G401 (cell line): ENCODE results near the gene KBTBD2. TPM values are rescaled to one million over a fixed set of nuclear protein-coding genes. Genes with fewer than 3 reads are reported as not detected.
A peak's percentile ranks its signal among the peaks of the same experiment; 100 is the strongest.
"Not testable (repeated sequence)": the region's sequence is repeated elsewhere in the genome, so short reads cannot be mapped to it uniquely, and the experiment has no call there.

Source experiments
- DNase-seq: peaks from one replicate; pipeline ENCODE4 v3.0.0-alpha.2; 2015; ENCODE audit warnings: low spot score
- in situ Hi-C: cut with HindIII; loops from 2 replicates; pipeline ENCODE4 v1.10.0; 2016; ENCODE audit warnings: low sequenced_read_pairs, mixed read lengths
- total RNA-seq: library from RNA; depleted of rRNA; stranded (reverse); fragments of >200 nt; shearing (Covaris generic); gene quantifications from 2 replicates; pipeline ENCODE4 v1.2.3, GENCODE V29; 2014

Gene KBTBD2
- total RNA-seq, 1 experiment from 2014 or later, result 48.2 TPM

DNA sequence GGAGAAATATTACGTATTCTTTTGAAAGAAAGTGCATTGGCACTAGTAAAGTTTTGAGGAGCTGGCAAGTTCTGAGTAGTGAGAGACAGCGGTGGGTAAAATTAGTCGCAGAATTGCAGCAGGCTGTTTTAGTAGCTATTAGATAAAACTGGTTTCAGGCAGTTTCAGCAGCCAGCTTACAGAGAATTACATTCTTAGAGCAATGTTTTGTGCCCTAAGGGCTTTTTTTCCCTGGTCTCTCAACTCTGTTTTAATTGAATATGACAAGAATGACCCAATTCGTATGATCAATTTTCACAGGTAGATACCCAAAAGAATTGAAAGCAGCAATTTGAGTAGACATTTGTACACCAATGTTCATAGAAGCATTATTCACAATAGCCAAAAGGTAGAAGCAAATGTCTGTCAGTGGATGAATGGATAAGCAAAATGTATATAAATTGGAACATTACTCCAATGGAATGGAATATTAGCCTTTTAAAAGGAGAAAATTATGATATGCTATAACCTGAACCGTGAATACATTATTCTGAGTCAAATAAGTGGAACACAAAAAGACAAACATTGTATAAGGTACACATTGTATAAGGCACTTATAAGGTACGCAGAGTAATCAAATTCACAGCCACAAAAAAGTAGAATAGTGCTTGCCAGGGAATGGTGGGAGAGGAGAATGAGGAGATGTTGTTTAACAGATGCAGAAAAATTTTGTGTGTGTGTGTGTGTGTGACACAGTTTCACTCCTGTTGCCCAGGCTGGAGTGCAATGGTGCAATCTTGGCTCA, 5.2 kb upstream of the KBTBD2 start:
- no peak for DNase-seq
- in situ Hi-C loops, result no loop called here

DNA sequence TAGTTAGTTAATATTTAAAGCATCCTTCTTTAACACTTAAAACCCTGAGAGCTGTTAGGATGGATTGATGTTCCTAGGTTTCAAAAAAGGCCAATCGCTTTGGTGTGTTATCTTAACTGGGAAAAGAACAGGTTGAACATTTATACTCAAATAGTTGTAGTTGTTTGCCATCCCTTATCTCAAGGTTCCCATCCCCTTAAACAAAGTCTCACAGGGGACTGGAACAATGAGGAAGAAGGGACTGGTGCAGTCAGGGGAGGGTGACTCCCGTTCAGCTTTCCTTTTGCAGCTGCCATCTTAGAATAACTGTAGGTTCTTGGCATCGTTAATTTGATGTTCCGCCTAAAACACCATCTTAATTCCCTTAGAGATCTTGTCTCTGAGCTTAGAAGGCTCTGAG, 2.6 kb upstream of the KBTBD2 start:
- in situ Hi-C loops, result no loop called here
- DNase-seq, result no peak

DNA sequence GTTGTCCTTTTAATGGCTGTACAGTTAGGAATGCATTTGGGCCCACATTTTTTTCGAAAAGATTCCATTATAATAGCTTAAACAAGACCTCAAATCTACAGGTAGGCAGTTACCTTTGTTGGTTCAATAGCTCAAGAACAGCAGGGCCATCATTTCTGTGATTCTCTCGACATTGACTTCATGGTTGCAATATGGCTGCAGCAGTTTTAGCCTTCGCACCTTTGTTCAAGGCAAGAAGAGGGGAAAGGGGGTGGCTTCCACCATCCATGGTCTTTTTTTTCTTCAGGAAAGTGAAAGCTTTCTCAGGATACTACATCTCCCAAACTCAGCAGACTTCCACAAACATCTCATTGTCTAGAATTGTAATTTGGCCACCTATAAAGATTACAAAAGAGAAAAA, 2.2 kb upstream of the KBTBD2 start:
- in situ Hi-C loops, result no loop called here
- no peak for DNase-seq

DNA sequence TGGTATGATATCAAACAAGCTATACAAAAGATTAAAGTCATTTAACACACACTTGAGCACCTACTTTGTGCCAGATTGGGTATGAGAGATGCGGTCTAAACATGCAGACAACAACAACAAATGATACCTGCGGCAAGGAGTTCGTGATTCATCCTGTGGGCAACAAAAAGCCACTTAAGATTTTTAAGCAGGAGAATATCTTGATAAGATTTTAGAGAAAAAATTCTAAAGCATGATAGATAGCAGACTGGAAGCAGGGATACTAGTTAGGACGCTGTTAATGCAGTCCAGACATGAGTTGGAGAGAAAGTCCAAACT, 1.6 kb upstream of the KBTBD2 start:
- in situ Hi-C loops, result no loop called here
- no peak for DNase-seq

DNA sequence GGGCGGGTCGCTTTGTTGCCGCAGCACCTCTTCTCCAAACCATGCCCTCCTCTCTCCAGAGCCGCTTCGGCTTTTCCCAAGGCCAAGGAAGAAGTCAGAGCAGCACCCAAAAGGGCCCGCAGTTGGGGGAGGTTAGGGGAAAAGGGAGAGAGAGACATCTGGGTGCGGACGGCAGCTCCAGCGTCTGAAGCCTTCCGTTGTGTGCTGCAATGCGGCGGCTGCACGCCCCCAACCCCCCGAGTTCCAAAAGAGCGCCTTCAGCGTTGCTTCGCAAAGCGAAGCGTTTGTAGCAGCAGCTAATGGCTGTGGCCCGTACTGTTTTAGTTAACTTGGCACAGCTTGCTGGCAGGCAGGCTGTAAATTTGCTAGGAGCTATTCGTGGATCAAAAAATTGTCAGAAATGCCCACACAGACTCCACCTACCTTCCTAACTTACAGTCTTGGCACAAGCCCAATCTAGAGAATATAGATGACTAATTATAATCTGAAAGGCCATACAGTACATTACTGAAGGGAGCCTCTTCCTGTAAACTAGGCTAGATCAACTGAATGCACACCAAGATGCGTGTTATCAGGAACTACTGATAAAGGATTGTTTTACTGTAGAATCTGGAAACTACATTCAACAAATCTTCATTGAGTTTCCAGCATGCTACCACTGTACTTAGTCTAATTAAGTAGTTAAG, 1.1 kb upstream of the KBTBD2 start:
- in situ Hi-C loops, result no loop called here
- DNase-seq, result peak; percentile 63

DNA sequence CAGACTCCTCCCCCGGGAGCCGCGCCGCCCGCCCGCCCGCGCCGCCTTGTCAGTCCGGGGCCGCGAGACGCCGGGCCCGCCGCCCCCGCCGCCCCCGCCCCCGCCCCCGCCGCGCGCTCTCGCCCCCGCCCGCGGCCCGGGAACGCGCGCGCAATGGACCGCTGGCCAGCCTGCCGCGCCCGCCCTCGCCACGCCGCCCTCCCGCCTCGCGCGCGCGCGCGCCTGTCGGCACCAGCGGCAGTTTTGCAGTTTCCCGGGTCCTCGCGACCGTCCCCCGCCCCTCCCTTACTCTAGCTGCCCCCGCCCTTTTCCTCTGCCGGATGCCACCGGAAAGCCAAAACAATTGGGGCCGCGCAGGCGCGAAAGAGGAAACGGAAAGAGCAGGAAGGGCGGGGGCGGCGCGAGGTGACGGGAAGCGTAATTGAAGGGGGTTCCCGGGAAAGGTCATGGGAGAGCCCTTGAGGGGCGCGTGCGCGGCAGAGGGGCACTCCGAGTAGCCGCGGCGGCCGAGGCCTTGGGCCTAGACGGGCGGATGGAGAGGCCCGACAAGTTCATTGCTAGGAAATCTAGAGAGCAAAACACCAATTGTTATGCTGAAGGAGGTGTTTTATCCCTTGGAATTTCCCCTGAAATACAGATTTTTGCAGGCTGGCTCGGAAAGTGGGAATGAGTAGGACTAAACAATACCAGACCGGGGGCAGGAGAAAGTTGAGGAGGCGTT, 400 bp upstream of the KBTBD2 start:
- DNase-seq, result peak; percentile 97
- in situ Hi-C loops, result no loop called here

DNA sequence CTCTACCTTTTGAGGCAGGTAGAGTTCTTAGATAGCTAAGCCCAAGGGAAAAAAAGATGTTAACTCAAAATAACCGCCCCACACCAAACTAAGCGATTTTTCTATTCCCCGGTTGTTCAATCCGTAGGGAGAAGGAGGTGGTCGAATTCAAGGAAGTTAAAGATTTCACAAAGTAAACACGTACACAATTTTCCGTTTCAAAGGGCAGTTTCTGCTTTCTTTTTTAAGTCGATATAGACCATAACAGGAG, 842 bp downstream of the KBTBD2 start:
- DNase-seq, result no peak
- in situ Hi-C loops, result no loop called here

DNA sequence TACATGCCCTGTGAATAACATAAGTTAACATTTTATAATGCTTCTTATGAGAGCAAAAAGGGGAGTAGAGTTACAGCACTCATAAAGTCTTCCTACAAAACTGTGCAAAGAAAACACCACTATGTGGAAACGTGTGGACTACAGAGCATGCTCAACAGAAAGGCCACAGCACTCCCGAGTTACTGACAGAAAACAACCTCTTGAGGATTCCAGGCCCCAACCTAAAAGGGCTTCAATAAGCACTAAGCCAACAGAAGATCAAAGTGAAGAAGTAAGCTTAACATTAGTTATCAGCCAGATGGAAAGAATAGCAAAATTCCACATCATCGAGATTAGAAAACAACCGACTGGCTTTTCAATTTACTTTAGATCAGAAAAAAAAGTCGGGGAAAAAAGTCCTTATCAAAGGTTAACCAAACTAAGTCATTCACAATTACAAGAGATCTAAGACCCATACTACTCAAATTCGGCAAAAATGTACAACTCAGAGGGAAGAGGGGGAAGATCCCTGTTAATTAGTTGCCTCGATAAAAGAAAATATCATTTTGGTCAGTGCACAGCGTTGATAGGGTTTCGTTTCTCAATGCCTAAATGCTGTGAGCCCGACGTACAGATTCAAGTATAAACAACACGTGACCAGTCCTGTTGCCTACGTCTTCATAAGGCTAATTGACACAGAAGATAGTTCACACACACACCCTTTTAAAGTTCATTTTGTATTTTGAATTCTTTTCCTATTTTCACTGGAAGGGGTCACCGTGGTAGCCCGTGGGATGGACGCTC, 1.4 kb downstream of the KBTBD2 start:
- peak; percentile 71 for DNase-seq
- in situ Hi-C loops, result no loop called here

DNA sequence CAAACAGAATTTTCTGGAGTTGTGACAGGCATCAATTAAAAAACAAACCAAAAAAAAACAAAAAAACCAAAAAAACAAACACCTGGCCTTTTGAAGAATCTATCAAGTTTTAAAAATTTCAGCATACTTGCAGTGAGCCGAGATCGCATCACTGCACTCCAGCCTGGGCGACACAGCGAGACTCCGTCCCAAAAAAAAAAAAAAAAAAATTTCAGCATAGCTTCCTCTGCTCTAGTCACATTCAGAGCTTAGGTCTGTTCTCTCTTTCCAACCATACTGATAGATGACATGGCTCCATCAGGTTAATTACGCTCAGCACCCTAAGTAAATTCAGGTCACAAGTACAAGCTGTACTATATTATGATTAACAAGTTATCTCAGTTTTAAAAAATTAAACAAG, 3.1 kb downstream of the KBTBD2 start:
- no peak for DNase-seq
- in situ Hi-C loops, result no loop called here

DNA sequence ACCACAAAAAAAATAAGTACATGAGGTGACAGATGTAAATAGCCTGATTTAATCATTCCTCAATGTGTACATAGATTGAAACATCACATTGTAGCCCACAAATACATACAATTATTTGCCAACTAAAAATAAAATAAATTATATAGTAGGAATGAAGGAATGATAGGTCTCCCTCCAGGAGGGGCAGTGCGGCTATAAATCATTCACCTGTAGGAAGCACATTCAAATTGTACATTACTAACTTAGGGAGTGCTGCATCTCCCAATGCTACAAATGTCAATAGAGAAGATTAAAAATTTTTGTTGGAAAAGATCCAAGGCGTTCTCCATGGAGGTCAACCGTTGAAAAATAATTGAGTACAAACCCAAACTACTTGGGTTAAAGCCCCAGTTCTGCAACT, 4.2 kb downstream of the KBTBD2 start:
- in situ Hi-C loops, result no loop called here
- no peak for DNase-seq

DNA sequence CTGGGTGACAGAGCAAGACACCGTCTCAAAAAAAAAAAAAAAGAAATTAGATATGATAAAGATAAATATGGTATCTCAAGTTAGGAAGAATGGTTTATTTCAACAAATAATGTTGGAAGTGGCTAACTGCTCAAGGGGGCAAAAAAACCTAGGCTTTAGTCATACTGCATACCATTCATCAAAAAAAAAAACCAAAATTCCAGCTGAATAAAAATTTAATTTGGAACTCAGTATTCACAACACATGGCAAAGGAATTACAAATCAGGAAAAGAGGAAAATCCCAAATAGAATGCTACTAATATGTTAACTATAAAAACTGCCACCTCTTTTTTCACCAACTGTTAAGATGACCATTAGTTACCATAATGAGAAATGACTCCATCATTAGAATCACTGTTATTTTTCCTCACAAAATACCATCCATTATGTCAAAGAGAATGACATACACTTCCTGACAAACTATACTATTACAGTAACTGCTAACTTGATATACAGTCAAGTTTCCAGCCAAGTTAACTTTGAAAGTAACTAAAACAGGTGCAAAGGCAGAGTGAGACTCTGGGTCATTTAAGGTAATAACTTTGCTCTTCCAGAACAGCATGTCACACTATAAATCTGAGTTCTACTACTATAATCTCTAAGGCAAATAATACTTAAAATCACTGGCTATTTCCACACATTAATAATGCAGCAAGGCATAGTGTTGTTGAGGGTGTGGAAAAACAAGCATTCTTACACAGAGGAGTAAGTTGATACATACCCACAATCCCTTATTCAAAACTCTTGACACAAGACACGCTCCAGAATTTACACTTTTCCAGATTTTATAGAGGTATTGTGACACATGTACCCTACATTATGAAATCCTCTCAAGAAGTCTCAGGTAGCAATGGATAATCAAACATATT, 10.2 kb downstream of the KBTBD2 start:
- DNase-seq, result no peak
- in situ Hi-C loops, result no loop called here

DNA sequence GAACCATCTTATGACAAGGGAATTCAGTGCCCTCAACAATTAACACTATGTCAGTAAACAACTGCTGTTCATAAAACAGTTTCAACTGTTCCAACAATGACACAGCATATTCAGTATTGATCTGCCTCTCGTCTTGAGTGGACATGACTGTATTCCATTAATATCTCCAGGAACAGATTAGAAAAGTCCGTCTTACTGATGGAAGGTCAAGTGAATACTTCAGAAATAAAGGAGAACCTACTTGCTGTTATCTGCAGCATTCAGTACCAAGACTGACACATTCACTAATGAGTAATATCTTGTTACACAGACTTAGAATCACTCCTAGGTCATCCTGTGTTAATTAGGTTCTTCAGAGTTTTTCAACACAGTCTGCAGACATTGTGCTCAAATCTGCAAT, 12.1 kb downstream of the KBTBD2 start:
- peak; percentile 19 for DNase-seq
- in situ Hi-C loops, result loop anchor here (5.0 kb wide), 1 partner anchor 68 kb away; no protein-coding TSS in a partner anchor

DNA sequence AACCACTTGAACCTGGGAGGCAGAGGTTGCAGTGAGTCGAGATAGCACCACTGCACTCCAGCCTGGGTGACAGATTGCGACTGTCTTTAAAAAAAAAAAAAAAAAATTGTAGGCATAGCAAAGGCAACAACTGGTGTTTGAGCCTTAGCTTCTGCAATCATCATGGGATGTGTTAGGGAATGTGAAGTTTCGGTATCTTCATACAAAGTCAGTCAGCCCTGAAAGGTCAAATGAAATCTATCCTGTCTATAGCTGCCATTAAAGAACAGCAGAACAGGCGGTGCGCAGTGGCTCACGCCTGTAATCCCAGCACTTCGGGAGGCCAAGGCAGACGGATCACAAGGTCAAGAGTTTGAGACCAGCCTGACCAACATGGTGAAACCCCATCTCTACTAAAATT, 13.5 kb downstream of the KBTBD2 start:
- in situ Hi-C loops, result loop anchor here (5.0 kb wide), 1 partner anchor 69 kb away; no protein-coding TSS in a partner anchor
- not testable (repeated sequence) for DNase-seq

DNA sequence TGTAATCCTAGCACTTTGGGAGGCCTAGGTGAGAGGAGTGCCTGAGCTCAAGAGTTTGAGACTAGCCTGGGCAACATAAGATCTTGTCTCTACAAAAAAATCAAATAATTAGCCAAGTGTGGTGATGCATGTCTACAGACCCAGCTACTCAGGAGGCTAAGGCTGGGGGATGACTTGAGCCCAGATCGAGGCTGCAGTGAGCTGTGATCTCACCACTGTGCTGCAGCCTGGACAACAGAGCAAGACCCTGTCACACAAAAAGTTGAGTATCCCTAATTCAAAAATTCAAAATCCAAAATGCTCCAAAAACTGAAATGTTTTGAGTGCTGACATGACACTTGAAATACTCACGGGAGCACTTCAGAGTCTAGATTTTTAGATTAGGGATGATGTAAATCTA, 19.1 kb downstream of the KBTBD2 start:
- in situ Hi-C loops, result no loop called here
- DNase-seq, result no peak

DNA sequence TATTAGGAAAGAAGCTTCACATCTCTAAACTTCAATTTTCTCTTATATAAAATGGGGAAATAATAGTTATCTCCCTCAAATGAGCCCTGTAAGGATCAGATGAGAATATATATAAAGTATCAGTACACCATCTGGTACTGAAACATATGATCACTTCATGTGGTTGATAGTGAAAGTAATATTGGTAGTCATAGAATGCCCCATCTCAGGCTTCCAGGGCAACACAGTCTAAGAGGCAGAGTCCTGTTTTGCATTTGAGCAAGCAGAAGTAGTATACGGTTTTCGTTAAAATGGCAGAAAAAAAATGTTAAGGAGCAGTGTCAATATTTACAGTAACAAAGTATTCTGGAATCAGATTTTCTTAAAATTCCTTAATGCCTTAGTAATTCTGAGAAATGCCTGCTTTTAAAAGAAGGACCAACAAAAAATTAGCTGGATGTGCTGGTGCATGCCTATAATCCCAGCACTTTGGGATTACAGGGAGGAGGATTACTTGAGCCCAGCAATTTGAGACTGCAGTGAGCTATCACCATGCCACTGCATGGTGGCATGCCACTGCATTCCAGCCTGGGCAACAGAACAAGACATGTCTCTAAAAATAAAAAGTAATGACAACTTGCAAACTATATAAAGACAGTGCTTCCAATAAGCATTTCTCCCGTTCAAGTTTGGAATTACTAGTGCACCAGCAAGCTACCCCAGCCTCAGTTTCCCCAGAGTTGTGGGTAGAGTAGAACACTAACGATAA, 19.8 kb downstream of the KBTBD2 start:
- no peak for DNase-seq
- in situ Hi-C loops, result no loop called here

DNA sequence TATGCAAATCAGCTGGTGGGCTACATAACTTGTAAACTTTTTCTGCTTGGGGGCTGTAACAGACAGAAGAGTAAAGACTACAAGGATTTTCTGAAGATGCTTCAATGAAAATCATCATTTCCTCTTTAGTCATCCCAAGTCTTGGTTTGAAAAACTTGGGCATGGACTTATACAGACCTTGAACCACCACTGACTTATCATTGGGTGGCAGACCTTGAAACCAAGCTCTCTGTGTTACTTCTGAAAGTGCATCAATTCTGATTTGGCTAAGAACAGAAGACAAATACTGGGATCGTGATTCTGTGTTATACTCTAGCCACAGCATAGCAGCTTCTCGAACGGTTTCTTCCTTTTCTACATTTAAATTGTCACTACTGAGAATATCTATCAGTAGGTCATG, 21.3 kb downstream of the KBTBD2 start:
- no peak for DNase-seq
- in situ Hi-C loops, result no loop called here

DNA sequence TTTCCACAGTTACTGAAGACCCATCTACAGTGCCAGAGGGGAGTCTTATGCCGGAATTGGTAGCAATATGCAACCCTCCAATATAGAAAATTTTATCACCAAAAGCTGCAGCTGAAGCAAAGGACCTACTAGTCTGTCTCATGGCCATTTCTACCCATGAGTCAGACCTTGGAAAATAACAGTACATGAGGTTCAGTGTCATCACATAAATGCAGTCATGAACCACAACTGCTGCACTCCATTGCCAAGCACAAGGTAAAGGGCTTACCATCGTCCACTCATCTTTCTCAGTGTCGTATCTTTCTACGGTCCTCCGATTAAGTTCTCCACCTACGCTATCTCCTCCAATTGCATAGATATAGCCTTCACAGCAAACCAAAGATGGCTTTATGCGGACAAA, 21.8 kb downstream of the KBTBD2 start:
- in situ Hi-C loops, result no loop called here
- DNase-seq, result no peak

DNA sequence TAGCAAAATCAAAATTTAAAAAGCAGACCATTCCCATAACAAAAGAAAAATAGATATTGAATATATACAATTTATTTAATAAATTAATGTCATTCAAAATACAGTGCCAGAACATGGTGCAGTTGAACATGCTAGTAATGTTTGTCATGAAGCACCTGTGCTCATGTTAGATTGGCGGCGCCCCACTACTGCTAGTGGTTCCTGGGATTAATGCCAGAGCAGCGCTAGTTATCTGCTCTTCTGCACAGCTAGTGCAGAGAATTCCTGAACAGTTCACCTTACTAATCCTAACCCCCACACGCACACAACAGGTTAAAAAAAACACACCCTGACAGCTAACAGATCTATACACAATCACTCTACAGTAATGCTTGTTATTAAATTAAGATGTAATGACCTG, 23.4 kb downstream of the KBTBD2 start:
- peak; percentile 75 for DNase-seq
- in situ Hi-C loops, result no loop called here
